GM19239 (cell line): ENCODE results near the gene KCTD1.
A peak's percentile ranks its signal among the peaks of the same experiment; 100 is the strongest.

Experiments
- DNase-seq: peaks from one replicate; pipeline ENCODE4 v3.0.0; 2011; ENCODE audit warnings: low spot score; ENCODE audit not compliant: insufficient read length
- FAIRE-seq: peaks from 2 replicates; lab custom pipeline; 2011; peaks lifted over from hg19 to GRCh38; lab: Jason Lieb, UNC

Gene KCTD1

GRCh38 chr18:26489881-26490280 is 58.5 kb downstream of the KCTD1 start:
- FAIRE-seq (no peak), DNase-seq (no peak)

- FAIRE-seq = no peak
- no peak for DNase-seq
These were observed 59.2 kb downstream of the KCTD1 start for GRCh38 chr18:26489191-26489590.

- no peak for DNase-seq
These were observed 59.8 kb downstream of the KCTD1 start for GRCh38 chr18:26488417-26489009.

GRCh38 chr18:26487437-26487836 is 60.9 kb downstream of the KCTD1 start:
- no peak for DNase-seq
- no peak for FAIRE-seq

More at GRCh38 chr18:26488417-26489009, 59.8 kb downstream of the KCTD1 start:
- FAIRE-seq = no peak

- FAIRE-seq = no peak
- DNase-seq = no peak
These were observed 64.7 kb downstream of the KCTD1 start for GRCh38 chr18:26483633-26484032.

GRCh38 chr18:26482569-26482968 is 65.8 kb downstream of the KCTD1 start:
- FAIRE-seq (no peak), DNase-seq (no peak)

- no peak for DNase-seq
- no peak for FAIRE-seq
These were observed 67.2 kb downstream of the KCTD1 start for GRCh38 chr18:26480897-26481795.

GRCh38 chr18:26479681-26480079 is 68.7 kb downstream of the KCTD1 start:
- DNase-seq (no peak), FAIRE-seq (no peak)

- DNase-seq (no peak), FAIRE-seq (no peak)
These were observed 69.2 kb downstream of the KCTD1 start for GRCh38 chr18:26479065-26479680.

- no peak for FAIRE-seq
These were observed 70.4 kb downstream of the KCTD1 start for GRCh38 chr18:26477828-26478466.

GRCh38 chr18:26476697-26477096 is 71.7 kb downstream of the KCTD1 start:
- DNase-seq (no peak), FAIRE-seq (no peak)

More at GRCh38 chr18:26477828-26478466, 70.4 kb downstream of the KCTD1 start:
- DNase-seq = no peak

- FAIRE-seq (peak; percentile 52), DNase-seq (no peak)
These were observed 73.8 kb downstream of the KCTD1 start for GRCh38 chr18:26474542-26474941.

GRCh38 chr18:26473672-26474071 is 74.7 kb downstream of the KCTD1 start:
- FAIRE-seq (no peak), DNase-seq (no peak)

GRCh38 chr18:26471826-26472225 is 76.5 kb downstream of the KCTD1 start:
- DNase-seq (no peak), FAIRE-seq (no peak)

- peak; percentile 52 for FAIRE-seq
- no peak for DNase-seq
These were observed 77.3 kb downstream of the KCTD1 start for GRCh38 chr18:26471027-26471426.

GRCh38 chr18:26470011-26470637 is 78.2 kb downstream of the KCTD1 start:
- peak; percentile 83 for FAIRE-seq

GRCh38 chr18:26468931-26469340 is 79.4 kb downstream of the KCTD1 start:
- DNase-seq = no peak

More at GRCh38 chr18:26470011-26470637, 78.2 kb downstream of the KCTD1 start:
- no peak for DNase-seq

GRCh38 chr18:26466026-26466425 is 82.3 kb downstream of the KCTD1 start:
- DNase-seq (no peak), FAIRE-seq (no peak)

More at GRCh38 chr18:26468931-26469340, 79.4 kb downstream of the KCTD1 start:
- FAIRE-seq = peak; percentile 70

- no peak for FAIRE-seq
- DNase-seq = no peak
These were observed 82.9 kb downstream of the KCTD1 start for GRCh38 chr18:26465431-26465830.
